OCI-LY7 (cell line): ENCODE data around the gene SERHL2. TPM values are rescaled to one million over a fixed set of nuclear protein-coding genes. Genes with fewer than 3 reads are reported as not detected.
"Not testable (repeated sequence)": the region's sequence is repeated elsewhere in the genome, so short reads cannot be mapped to it uniquely, and the experiment has no call there.

Experiments
- BruUV-seq: library from RNA; stranded (reverse); fragments of 400-500 nt; replicated peaks from 2 replicates; lab custom pipeline; 2021; lab: Mats Ljungman, UMichigan
- CTCF ChIA-PET: fragments of 300-600 bp; sonication (Branson Sonifier 250); formaldehyde crosslinking; loops from one replicate; lab custom pipeline; 2022; ENCODE audit warnings: antibody characterized with exemption; ENCODE audit not compliant: unreplicated experiment; lab: Charles Lee
- POLR2A ChIA-PET: fragments of 300-600 bp; sonication (Branson Sonifier 250); formaldehyde crosslinking; loops from one replicate; lab custom pipeline; 2022; ENCODE audit warnings: antibody characterized with exemption; lab: Charles Lee
- DNase-seq: peaks from one replicate; pipeline ENCODE4 v3.0.0-alpha.2; 2015; ENCODE audit warnings: low spot score
- H2AFZ ChIP-seq: fragments of 200-600 bp; sonication (generic), shearing (Covaris generic); 2 replicates; pipeline ENCODE4 v1.6.1; 2014; ENCODE audit warnings: mild to moderate bottlenecking, antibody characterized with exemption, low read length, moderate library complexity
- H3K27ac ChIP-seq: fragments of 200-600 bp; sonication (generic); 2 replicates; pipeline ENCODE4 v1.5.1; 2014; ENCODE audit warnings: mixed run types, low read depth, mild to moderate bottlenecking, moderate library complexity, low read length, inconsistent platforms; ENCODE audit not compliant: poor library complexity, severe bottlenecking
- H3K36me3 ChIP-seq: fragments of 200-600 bp; sonication (generic); 2 replicates; pipeline ENCODE4 v1.6.1; 2014; ENCODE audit warnings: mild to moderate bottlenecking, antibody characterized with exemption, low read length, moderate library complexity, mixed read lengths; ENCODE audit not compliant: insufficient read depth
- H3K4me1 ChIP-seq: fragments of 200-600 bp; sonication (generic); 2 replicates; pipeline ENCODE4 v1.5.1; 2014; ENCODE audit warnings: mild to moderate bottlenecking, low read length; ENCODE audit not compliant: insufficient read depth, poor library complexity, severe bottlenecking
- H3K4me2 ChIP-seq: fragments of 200-600 bp; sonication (generic); 2 replicates; pipeline ENCODE4 v1.6.1; 2014; ENCODE audit warnings: mild to moderate bottlenecking, low read length
- H3K4me3 ChIP-seq: fragments of 200-600 bp; sonication (generic); 2 replicates; pipeline ENCODE4 v1.5.1; 2014; ENCODE audit warnings: mild to moderate bottlenecking, low read depth, low read length; ENCODE audit not compliant: poor library complexity, severe bottlenecking
- H3K79me2 ChIP-seq: fragments of 200-600 bp; sonication (generic); 2 replicates; pipeline ENCODE4 v1.6.1; 2016; ENCODE audit warnings: low read depth, mild to moderate bottlenecking, low read length, moderate library complexity, mixed read lengths; ENCODE audit not compliant: insufficient read depth
- H3K9me2 ChIP-seq: fragments of 200-600 bp; sonication (generic); 2 replicates; pipeline ENCODE4 v1.6.1; 2016; ENCODE audit warnings: mild to moderate bottlenecking, low read length, mixed read lengths; ENCODE audit not compliant: insufficient read depth
- H3K9me3 ChIP-seq: fragments of 200-600 bp; sonication (generic); 2 replicates; pipeline ENCODE4 v1.6.1; 2014; ENCODE audit warnings: mild to moderate bottlenecking, mixed run types, low read length, mixed read lengths
- H4K20me1 ChIP-seq: fragments of 200-600 bp; sonication (generic); 2 replicates; pipeline ENCODE4 v1.6.1; 2014; ENCODE audit warnings: mild to moderate bottlenecking, antibody characterized with exemption, low read length, moderate library complexity, mixed read lengths; ENCODE audit not compliant: insufficient read depth
- CTCF ChIP-seq: fragments of 200-600 bp; sonication (generic); conservative IDR thresholded peaks from 2 replicates; pipeline ENCODE4 v1.5.1; 2014; ENCODE audit warnings: mild to moderate bottlenecking, antibody characterized with exemption, low read length, moderate library complexity, mixed read lengths
- EZH2phosphoT487 ChIP-seq: fragments of 200-600 bp; sonication (generic); IDR thresholded peaks from 2 replicates; pipeline ENCODE4 v1.6.1; 2018; ENCODE audit warnings: low read depth, borderline replicate concordance, mild to moderate bottlenecking, mixed run types, antibody characterized with exemption, low read length, moderate library complexity, mixed read lengths
- intact Hi-C: fragments of 100-400 bp; cut with micrococcal nuclease; formaldehyde crosslinking; loops from one replicate; pipeline ENCODE4 v1.10.0; 2022; ENCODE audit not compliant: unreplicated experiment
- total RNA-seq, 2 experiments: library from RNA; depleted of rRNA in 1 of 2; stranded (reverse); fragments of >200 nt in 1 of 2; shearing (Covaris generic) in 1 of 2; gene quantifications; 2 replicates each; pipeline ENCODE4 v1.2.3, GENCODE V29; 2014 to 2022

SERHL2 gene
- total RNA-seq, 2 experiments from 2014 or later, result 36.4 to 98.0 TPM

GRCh38 chr22:42562684-42563083 is 8.9 kb downstream of the SERHL2 start:
- BruUV-seq, result no TSS peak
- intact Hi-C loops, result no loop called here
- Histone ChIP-seq H3K4me2 (peak overlapping the region; percentile 42), H3K9me3 (no peaks in the 10 kb centered on the region), H3K9me2 (no peaks in the 10 kb centered on the region), H3K4me1 (peaks cover 29% of the 10 kb centered on the region), H3K27ac (peak overlapping the region; percentile 33), H3K36me3 (peaks cover 53% of the 10 kb centered on the region), H2AFZ (no peak overlapping the region), H3K79me2 (no peaks in the 10 kb centered on the region), H3K4me3 (peak overlapping the region; percentile 3), H4K20me1 (no peaks in the 10 kb centered on the region)
- TF ChIP-seq CTCF (no peak), EZH2phosphoT487 (no peak)
- ChIA-PET CTCF (no interaction called here), POLR2A (interaction anchor here (0.6 kb wide), 1 partner anchor 29 kb away, joined by 7 read pairs; no protein-coding TSS in a partner anchor)
- DNase-seq, result no peak

- H4K20me1 ChIP-seq, H3K4me2 ChIP-seq, CTCF ChIA-PET, H3K9me3 ChIP-seq, H3K4me3 ChIP-seq, H2AFZ ChIP-seq, H3K9me2 ChIP-seq, H3K79me2 ChIP-seq, intact Hi-C loops, BruUV-seq, POLR2A ChIA-PET, H3K27ac ChIP-seq, DNase-seq: not testable (repeated sequence)
- Histone ChIP-seq H3K36me3 (peaks cover 64% of the 10 kb centered on the region), H3K4me1 (peaks cover 29% of the 10 kb centered on the region)
Observed at GRCh38 chr22:42563943-42564342, 10.2 kb downstream of the SERHL2 start.

GRCh38 chr22:42564699-42565098 is 10.9 kb downstream of the SERHL2 start:
- no peak for TF ChIP-seq CTCF
- H3K9me2 ChIP-seq, result no peaks in the 10 kb centered on the region
- POLR2A ChIA-PET, result no interaction called here
- no peaks in the 10 kb centered on the region for H4K20me1 ChIP-seq
- no peak overlapping the region for H2AFZ ChIP-seq
- DNase-seq, result no peak
- CTCF ChIA-PET, result no interaction called here
- H3K9me3 ChIP-seq, result no peaks in the 10 kb centered on the region
- H3K4me1 ChIP-seq, result peaks cover 29% of the 10 kb centered on the region
- no peak overlapping the region for H3K4me3 ChIP-seq
- no peak overlapping the region for H3K4me2 ChIP-seq
- H3K27ac ChIP-seq, result no peak overlapping the region
- no TSS peak for BruUV-seq
- no peaks in the 10 kb centered on the region for H3K79me2 ChIP-seq
- intact Hi-C loops, result no loop called here
- peaks cover 71% of the 10 kb centered on the region for H3K36me3 ChIP-seq
